HepG2 (cell line): ENCODE results near the gene NPW. TPM values are rescaled to one million over a fixed set of nuclear protein-coding genes. Genes with fewer than 3 reads are reported as not detected.

Source experiments
- MAFG ChIP-seq: sonication (generic); formaldehyde crosslinking; IDR thresholded peaks from 2 replicates; pipeline ENCODE4 v1.5.1; 2020; ENCODE audit warnings: mild to moderate bottlenecking, missing genetic modification reagents
- MIER3 ChIP-seq: IDR thresholded peaks from 2 replicates; pipeline ENCODE4 v1.6.1; 2016; ENCODE audit warnings: missing compliant biosample characterization, borderline replicate concordance
- PRDM15 ChIP-seq: sonication (generic); formaldehyde crosslinking; IDR thresholded peaks from 2 replicates; pipeline ENCODE4 v1.4.0; 2020; ENCODE audit warnings: missing genetic modification reagents
- RERE ChIP-seq: IDR thresholded peaks from 2 replicates; pipeline ENCODE4 v1.6.1; 2016; ENCODE audit warnings: low read depth, missing genetic modification reagents, missing compliant biosample characterization
- SNAI1 ChIP-seq: sonication (generic); formaldehyde crosslinking; IDR thresholded peaks from 2 replicates; pipeline ENCODE4 v1.5.0; 2020; ENCODE audit warnings: mild to moderate bottlenecking, missing genetic modification reagents, borderline replicate concordance
- TAF1 ChIP-seq: sonication (generic); formaldehyde crosslinking; IDR thresholded peaks from 2 replicates; pipeline ENCODE4 v1.4.0; 2020; ENCODE audit warnings: missing genetic modification reagents
- ZFP62 ChIP-seq: sonication (generic); formaldehyde crosslinking; IDR thresholded peaks from 2 replicates; pipeline ENCODE4 v1.4.0; 2020; ENCODE audit warnings: missing genetic modification reagents
- ZNF280B ChIP-seq: sonication (generic); formaldehyde crosslinking; IDR thresholded peaks from 2 replicates; pipeline ENCODE4 v1.5.0; 2020; ENCODE audit warnings: missing genetic modification reagents, mild to moderate bottlenecking, borderline replicate concordance
- ZNF451 ChIP-seq: sonication (generic); formaldehyde crosslinking; IDR thresholded peaks from 2 replicates; pipeline ENCODE4 v1.5.0; 2020; ENCODE audit warnings: mild to moderate bottlenecking, missing genetic modification reagents
- ZNF597 ChIP-seq: sonication (generic); formaldehyde crosslinking; IDR thresholded peaks from 2 replicates; pipeline ENCODE4 v1.5.0; 2020; ENCODE audit warnings: missing genetic modification reagents
- ZNF607 ChIP-seq: sonication (generic); formaldehyde crosslinking; IDR thresholded peaks from 2 replicates; pipeline ENCODE4 v1.5.1; 2020; ENCODE audit warnings: missing genetic modification reagents, mild to moderate bottlenecking, borderline replicate concordance
- ZNF710 ChIP-seq: sonication (generic); formaldehyde crosslinking; IDR thresholded peaks from 2 replicates; pipeline ENCODE4 v1.5.0; 2020; ENCODE audit warnings: mild to moderate bottlenecking, missing genetic modification reagents, borderline replicate concordance
- ZNF737 ChIP-seq: sonication (generic); formaldehyde crosslinking; IDR thresholded peaks from 2 replicates; pipeline ENCODE4 v1.5.0; 2020; ENCODE audit warnings: missing genetic modification reagents, mild to moderate bottlenecking, borderline replicate concordance
- ZNF766 ChIP-seq: sonication (generic); formaldehyde crosslinking; IDR thresholded peaks from 2 replicates; pipeline ENCODE4 v1.5.0; 2020; ENCODE audit warnings: missing genetic modification reagents, borderline replicate concordance
- polyA plus RNA-seq, 8 experiments: library from polyadenylated mRNA; depleted of rRNA in 3 of 8; stranded (reverse) in 7 of 8; unstranded in 1 of 8; fragments of >200 nt; fragmentation: Illumina TruSeq in 4 of 8; extraction: Trizol in 4 of 8; gene quantifications; 2 replicates each; pipeline versions ENCODE4 v1.2.1 to v1.2.3, GENCODE V29; 2011 to 2016; ENCODE audit warnings: low read depth in 4 of 8, missing spikeins in 1 of 8, mixed read lengths in 1 of 8; ENCODE audit not compliant: insufficient read depth in 1 of 8
- total RNA-seq, 5 experiments: library from RNA; depleted of rRNA; stranded (reverse); fragments of >200 nt; fragmentation: Illumina TruSeq; extraction: Trizol; gene quantifications; 2 replicates each; pipeline ENCODE4 v1.2.3, GENCODE V29; 2016; ENCODE audit warnings: low read depth in 1 of 5

The NPW gene
- total and polyA plus RNA-seq, 2 of the 13 experiments (the other 11 are each of a cell fraction or from before 2014, with no cell fraction given): 0.24 to 0.97 TPM

- TF ChIP-seq ZNF597 (CRISPR knock-in tag): no peak
- no peak for TF ChIP-seq MAFG (CRISPR knock-in tag)
- TF ChIP-seq ZNF766 (CRISPR knock-in tag): no peak
- TF ChIP-seq SNAI1 (CRISPR knock-in tag): no peak
- 0 out of 2 replicates have a peak, but pooled peaks have one; percentile 24 for TF ChIP-seq ZNF451 (CRISPR knock-in tag)
- TF ChIP-seq PRDM15 (CRISPR knock-in tag): no peak
- TF ChIP-seq TAF1 (CRISPR knock-in tag): no peak
- TF ChIP-seq ZNF710 (CRISPR knock-in tag): no peak
- no peak for TF ChIP-seq ZNF280B (CRISPR knock-in tag)
- TF ChIP-seq ZFP62 (CRISPR knock-in tag): no peak
- no peak for TF ChIP-seq ZNF737
- no peak for TF ChIP-seq ZNF607 (CRISPR knock-in tag)
- peak; percentile 70; the same call in 1 of the 2 replicates for TF ChIP-seq MIER3 (CRISPR knock-in tag)
- TF ChIP-seq RERE: no peak
These were observed 15.6 kb upstream of the NPW start (continued) for GRCh38 chr16:2003827-2004641.
